ENCODE measurements around the gene RPL22.

Gene RPL22

GRCh38 chr1:6150006-6150938, 49.1 kb downstream of the RPL22 start:
- DNase-seq = no peak

GRCh38 chr1:6149597-6149996, 49.8 kb downstream of the RPL22 start:
- no peak for DNase-seq

GRCh38 chr1:6148497-6149241, 50.7 kb downstream of the RPL22 start:
- DNase-seq = no peak

GRCh38 chr1:6145864-6146410, 53.5 kb downstream of the RPL22 start:
- no peak for DNase-seq

GRCh38 chr1:6145396-6145750, 54.0 kb downstream of the RPL22 start:
- DNase-seq = no peak

- no peak for DNase-seq
Measured at GRCh38 chr1:6144647-6145395, 54.6 kb downstream of the RPL22 start.

GRCh38 chr1:6144175-6144574, 55.2 kb downstream of the RPL22 start:
- no peak for DNase-seq

- no peak for DNase-seq
Measured at GRCh38 chr1:6143395-6143794, 56.0 kb downstream of the RPL22 start.

GRCh38 chr1:6142734-6143133, 56.7 kb downstream of the RPL22 start:
- no peak for DNase-seq

- no peak for DNase-seq
Measured at GRCh38 chr1:6142036-6142621, 57.3 kb downstream of the RPL22 start.

GRCh38 chr1:6141592-6141991, 57.8 kb downstream of the RPL22 start:
- DNase-seq = no peak

GRCh38 chr1:6140413-6140812, 59.0 kb downstream of the RPL22 start:
- no peak for DNase-seq

- no peak for DNase-seq
Measured at GRCh38 chr1:6137758-6138157, 61.6 kb downstream of the RPL22 start.

GRCh38 chr1:6136516-6137220, 62.7 kb downstream of the RPL22 start:
- no peak for DNase-seq
